IPS-18a (cell line): ENCODE data around the gene ELMOD1.

Experiments used
- H3K27ac ChIP-seq: one replicate; pipeline ENCODE4 v1.5.1; 2013; ENCODE audit warnings: low read length
- H3K27me3 ChIP-seq: one replicate; pipeline ENCODE4 v1.6.1; 2013; ENCODE audit warnings: mild to moderate bottlenecking, low read length; ENCODE audit not compliant: control insufficient read depth, insufficient read depth
- H3K36me3 ChIP-seq: one replicate; pipeline ENCODE4 v1.6.1; 2013; ENCODE audit warnings: low read depth, low read length; ENCODE audit not compliant: control insufficient read depth
- H3K4me1 ChIP-seq: one replicate; pipeline ENCODE4 v1.6.1; 2013; ENCODE audit warnings: low read depth, low read length; ENCODE audit not compliant: control insufficient read depth
- H3K4me3 ChIP-seq: one replicate; pipeline ENCODE4 v1.5.1; 2013; ENCODE audit warnings: low read length
- H3K9ac ChIP-seq: one replicate; pipeline ENCODE4 v1.6.1; 2013; ENCODE audit warnings: mild to moderate bottlenecking, low read length, moderate library complexity
- H3K9me3 ChIP-seq: one replicate; pipeline ENCODE4 v1.6.1; 2013; ENCODE audit warnings: low read depth, low read length; ENCODE audit not compliant: control insufficient read depth

The ELMOD1 gene

DNA sequence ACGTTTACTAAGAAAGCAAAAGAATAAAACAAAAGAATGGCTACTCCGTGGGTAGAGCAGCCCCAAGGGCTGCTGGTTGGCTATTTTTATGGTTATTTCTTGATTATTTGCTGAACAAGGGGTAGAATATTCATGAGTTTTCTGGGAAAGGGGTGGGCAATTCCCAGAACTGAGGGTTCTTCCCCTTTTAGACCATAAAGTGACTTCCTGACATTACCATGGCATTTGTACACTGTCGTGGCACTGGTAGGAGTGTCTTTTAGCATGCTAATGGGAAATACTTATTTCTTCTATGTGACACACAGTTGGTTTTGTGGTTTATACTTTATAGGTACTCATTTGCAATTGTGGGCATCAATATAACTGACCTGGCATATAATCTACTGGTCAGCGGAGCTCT, 64.7 kb downstream of the ELMOD1 start:
- no peak overlapping the region for H3K27ac ChIP-seq
- no peaks in the 10 kb centered on the region for H3K36me3 ChIP-seq
- no peaks in the 10 kb centered on the region for H3K9me3 ChIP-seq
- H3K4me3 ChIP-seq = no peak overlapping the region
- peaks cover 19% of the 10 kb centered on the region for H3K4me1 ChIP-seq
- H3K9ac ChIP-seq = no peak overlapping the region
- no peaks in the 10 kb centered on the region for H3K27me3 ChIP-seq

DNA sequence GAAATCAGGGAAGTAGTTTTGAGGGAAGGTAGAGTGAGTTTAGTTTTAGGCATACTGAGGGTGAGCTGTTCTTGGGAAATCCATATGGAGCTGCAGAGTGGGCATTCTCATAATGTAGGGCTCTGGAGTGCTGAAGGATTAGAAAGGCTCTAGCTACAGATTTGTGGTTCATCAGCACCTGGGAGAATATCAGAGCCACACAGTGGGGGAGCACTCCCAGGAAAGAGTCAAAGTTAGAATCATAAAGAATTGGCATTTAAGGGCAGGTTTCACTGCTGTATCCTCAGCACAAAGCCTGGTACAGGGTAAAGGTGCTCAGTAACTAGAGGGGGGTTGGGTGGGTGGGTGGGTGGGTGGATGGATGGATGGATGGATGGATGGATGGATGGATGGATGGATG, 68.4 kb downstream of the ELMOD1 start:
- H3K9ac ChIP-seq = no peak overlapping the region
- H3K4me1 ChIP-seq = peaks cover 15% of the 10 kb centered on the region
- no peak overlapping the region for H3K27ac ChIP-seq
- H3K4me3 ChIP-seq = no peak overlapping the region
- no peaks in the 10 kb centered on the region for H3K9me3 ChIP-seq
- no peaks in the 10 kb centered on the region for H3K27me3 ChIP-seq
- H3K36me3 ChIP-seq = no peaks in the 10 kb centered on the region

DNA sequence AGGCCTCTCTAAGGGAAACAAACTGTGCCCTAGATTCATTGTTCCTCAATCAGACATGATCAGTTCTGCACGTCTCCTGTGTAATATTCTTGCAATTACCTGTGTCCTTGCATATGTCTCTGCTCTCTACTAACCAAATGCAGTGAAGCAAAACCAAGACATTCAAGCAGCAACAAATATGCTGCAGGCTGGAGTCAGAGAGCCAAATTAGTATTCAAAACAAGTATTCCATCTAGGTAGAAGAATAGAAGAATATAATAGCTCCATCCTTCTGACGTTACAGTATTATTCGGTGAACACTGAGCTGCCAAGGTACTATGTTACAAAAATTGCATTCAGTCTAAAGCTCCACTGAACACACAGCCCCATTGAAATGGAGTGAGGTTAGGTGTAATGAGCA, 69.1 kb downstream of the ELMOD1 start:
- Histone ChIP-seq H3K27me3 (no peaks in the 10 kb centered on the region), H3K9me3 (no peaks in the 10 kb centered on the region), H3K36me3 (no peaks in the 10 kb centered on the region), H3K27ac (no peak overlapping the region), H3K4me3 (no peak overlapping the region), H3K9ac (no peak overlapping the region), H3K4me1 (peaks cover 13% of the 10 kb centered on the region)

DNA sequence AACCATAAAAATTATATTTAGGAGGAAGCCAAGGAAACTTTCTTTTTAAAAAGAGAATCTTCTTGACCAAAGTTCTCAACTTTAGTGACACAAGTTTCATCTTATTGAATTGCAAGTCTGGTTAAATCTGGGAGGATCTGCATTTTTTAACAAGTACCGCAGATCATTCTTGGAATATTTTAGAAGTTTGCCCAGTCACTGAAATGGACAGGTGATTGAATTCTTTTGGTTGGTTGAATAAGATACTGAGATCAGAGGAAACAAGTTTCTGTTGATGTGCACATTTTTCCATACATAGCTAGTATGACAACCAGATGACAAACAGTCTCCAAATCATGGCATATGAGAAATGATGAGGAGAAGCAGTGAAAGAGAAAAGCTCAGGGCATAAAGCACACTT, 70.7 kb downstream of the ELMOD1 start:
- Histone ChIP-seq H3K4me3 (no peak overlapping the region), H3K36me3 (no peaks in the 10 kb centered on the region), H3K27me3 (no peaks in the 10 kb centered on the region), H3K9ac (no peak overlapping the region), H3K9me3 (no peaks in the 10 kb centered on the region), H3K4me1 (peaks cover 6% of the 10 kb centered on the region), H3K27ac (no peak overlapping the region)

DNA sequence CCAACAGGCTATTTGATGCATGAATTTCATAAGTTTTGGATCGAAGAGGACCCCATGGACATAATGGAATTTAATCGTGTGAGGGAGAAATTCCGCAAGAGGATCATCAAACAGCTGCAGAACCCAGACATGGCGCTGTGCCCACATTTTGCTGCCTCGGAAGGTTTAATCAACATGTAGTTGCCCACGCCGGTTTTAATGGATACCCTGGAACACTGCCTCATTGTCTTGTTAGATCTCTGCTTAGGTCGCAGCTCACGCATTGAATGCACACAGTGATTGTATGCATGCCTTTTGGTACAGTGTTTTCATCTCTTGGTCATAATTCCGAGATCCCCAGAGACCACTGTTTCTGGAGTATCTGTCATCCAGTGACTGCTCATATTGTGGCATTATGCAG, 74.1 kb downstream of the ELMOD1 start:
- Histone ChIP-seq H3K27ac (no peak overlapping the region), H3K9ac (no peak overlapping the region), H3K4me1 (peaks cover 8% of the 10 kb centered on the region), H3K4me3 (no peak overlapping the region), H3K27me3 (no peaks in the 10 kb centered on the region), H3K9me3 (no peaks in the 10 kb centered on the region), H3K36me3 (no peaks in the 10 kb centered on the region)

DNA sequence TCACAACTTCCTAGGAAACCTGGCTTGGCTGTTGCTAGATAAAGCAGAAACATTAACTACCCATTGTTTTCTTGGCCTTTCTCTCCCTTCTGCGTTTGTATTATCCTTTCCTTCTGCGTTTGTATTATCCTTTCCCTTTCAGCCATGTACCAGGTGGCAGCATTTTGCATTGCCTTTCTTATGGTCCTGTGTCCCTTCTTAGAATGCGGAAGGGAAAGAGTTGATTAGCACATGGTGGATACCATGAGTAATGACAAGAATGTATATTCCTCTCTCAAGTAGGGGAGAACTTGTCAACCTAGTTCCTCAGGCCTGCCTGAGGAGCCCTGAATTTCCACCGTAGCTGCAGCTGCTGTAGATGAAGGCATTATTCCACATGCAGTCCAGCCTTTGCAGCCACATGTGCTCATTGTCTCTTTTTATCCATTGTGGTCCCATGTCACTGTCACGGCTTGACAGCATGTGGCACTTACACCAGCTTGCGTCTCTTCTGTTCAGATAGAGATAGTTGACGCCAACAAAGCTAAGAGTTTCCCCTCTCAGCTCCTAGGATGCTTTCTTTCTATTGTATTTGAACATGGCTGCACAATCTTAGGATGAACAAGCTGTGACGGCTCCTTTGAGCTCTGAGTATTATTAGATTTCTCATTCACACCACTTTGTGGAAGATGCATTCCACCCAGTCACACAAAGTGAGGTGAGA, 76.1 kb downstream of the ELMOD1 start:
- Histone ChIP-seq H3K4me1 (peaks cover 12% of the 10 kb centered on the region), H3K9ac (no peak overlapping the region), H3K27ac (no peak overlapping the region), H3K36me3 (no peaks in the 10 kb centered on the region), H3K4me3 (no peak overlapping the region), H3K27me3 (no peaks in the 10 kb centered on the region), H3K9me3 (no peaks in the 10 kb centered on the region)

DNA sequence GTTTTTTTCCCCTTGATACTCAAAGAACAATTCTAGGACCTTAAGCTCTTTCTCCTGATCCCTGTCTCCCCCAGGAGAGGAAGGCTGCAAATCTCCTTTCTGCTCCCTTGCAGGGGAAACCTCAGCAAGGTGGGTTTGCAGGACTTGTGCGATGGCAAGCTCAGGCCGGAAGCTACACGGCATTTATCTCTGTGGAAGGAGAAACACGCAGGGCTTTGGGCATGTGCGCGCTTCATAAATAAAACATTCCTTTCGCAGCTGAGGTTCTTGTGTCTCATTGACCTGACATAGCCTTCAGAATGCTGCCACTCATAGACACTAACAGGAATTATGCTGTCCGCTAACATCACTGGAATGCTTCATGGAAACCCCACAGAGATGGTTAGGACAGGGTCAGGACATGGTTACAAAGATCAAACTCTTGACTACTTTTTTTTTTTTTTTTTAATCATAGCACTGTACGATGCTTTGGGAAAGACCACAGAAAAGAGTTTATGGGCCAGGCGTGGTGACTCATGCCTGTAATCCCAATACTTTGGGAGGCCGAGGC, 78.3 kb downstream of the ELMOD1 start:
- Histone ChIP-seq H3K9ac (no peak overlapping the region), H3K4me1 (peaks cover 12% of the 10 kb centered on the region), H3K9me3 (no peaks in the 10 kb centered on the region), H3K36me3 (no peaks in the 10 kb centered on the region), H3K27ac (no peak overlapping the region), H3K27me3 (no peaks in the 10 kb centered on the region), H3K4me3 (no peak overlapping the region)

DNA sequence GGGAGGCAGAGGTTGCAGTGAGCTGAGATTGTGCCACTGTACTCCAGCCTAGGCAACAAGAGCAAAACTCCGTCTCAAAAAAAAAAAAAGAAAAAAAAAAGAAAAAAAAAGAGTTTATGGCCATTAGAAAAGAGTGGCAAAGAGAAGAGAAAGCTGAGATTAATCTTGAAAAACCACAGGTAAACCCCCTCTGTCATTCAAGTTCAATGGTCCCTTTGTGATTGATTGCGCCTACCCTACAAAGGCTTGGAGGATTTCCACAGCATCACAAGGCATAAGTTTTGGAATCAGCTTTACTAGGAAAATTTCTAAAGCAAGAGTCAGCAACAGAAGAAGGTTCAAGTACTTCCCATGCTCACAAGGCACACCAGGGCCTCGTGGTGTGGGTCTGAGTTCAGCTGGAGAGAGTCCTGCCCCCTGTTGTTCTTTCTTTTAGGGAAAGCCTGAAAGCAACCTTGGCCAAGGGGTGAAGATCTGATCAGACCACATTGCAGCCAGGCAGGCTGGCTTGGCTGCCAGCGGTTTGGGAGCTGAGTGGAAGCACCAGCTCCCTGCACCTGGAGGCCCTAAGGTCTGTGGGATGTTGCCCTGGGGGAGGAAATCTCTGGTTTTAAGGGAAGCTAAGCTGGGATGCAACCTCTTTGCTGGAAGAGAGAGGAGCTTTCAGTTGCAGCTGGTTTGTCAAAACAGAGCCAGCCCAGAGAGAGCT, 79.1 kb downstream of the ELMOD1 start:
- H3K27me3 ChIP-seq = no peaks in the 10 kb centered on the region

DNA sequence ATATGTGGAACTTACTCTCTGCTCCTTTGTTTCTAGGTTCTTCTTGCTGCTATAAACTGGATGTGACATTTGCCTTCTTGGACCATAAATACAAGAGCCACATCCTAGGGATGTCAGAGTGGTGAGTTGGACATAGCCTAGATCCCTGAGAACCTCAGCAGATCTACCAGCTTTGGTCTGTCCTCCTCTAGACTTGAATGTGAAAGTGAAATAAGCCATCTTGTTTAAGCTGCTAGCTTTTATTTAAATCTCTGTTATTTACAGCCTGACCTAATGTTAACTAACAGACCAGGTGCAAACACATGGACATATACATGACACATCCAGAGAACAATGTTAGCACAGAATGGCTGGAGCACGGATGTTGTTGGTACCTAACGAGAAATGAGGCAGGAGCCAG, 85.0 kb downstream of the ELMOD1 start:
- Histone ChIP-seq H3K27ac (no peak overlapping the region), H3K9ac (no peak overlapping the region)

More for the DNA sequence above, 79.1 kb downstream of the ELMOD1 start:
- Histone ChIP-seq H3K9ac (no peak overlapping the region), H3K9me3 (no peaks in the 10 kb centered on the region), H3K4me3 (no peak overlapping the region), H3K36me3 (no peaks in the 10 kb centered on the region), H3K4me1 (peaks cover 12% of the 10 kb centered on the region), H3K27ac (no peak overlapping the region)

DNA sequence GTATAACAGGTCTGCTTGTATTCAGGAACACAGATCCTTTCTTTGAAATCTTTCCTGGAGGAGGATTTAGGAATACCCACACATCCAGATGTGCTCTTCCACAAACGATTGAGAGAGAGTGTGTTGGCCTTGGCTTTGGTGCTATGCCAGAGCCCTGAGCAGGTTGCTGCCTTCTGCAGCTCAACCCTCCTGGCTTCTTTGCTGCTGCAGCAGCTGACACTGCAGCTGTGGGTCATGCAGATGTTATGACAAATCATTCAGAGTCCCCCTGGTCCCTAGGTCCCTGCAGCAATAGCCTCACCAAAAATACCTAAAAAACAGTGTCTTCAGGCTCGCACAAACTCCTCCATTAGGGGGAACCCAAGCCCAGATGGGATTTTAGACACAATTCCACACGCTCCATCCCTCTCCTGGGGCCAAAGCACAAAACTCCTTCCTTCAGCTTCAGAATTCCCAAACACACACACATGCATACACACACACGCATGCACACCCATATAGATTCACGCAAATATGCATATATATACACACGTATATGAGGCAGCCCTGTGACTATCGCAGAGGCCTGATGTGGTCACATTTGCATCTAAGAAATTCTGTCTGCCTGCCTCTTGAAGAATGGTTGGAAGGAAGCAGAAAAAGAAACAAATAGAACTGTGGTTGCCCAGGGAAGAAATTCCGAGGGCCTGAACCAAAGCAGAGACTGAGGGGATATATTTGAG, 85.5 kb downstream of the ELMOD1 start:
- no peaks in the 10 kb centered on the region for H3K4me1 ChIP-seq
- no peaks in the 10 kb centered on the region for H3K9me3 ChIP-seq
- H3K9ac ChIP-seq = no peak overlapping the region
- H3K27ac ChIP-seq = no peak overlapping the region
- H3K27me3 ChIP-seq = no peaks in the 10 kb centered on the region
- no peak overlapping the region for H3K4me3 ChIP-seq
- no peaks in the 10 kb centered on the region for H3K36me3 ChIP-seq

More for the DNA sequence above, 85.0 kb downstream of the ELMOD1 start:
- no peak overlapping the region for H3K4me3 ChIP-seq
- no peaks in the 10 kb centered on the region for H3K4me1 ChIP-seq
- no peaks in the 10 kb centered on the region for H3K9me3 ChIP-seq
- H3K36me3 ChIP-seq = no peaks in the 10 kb centered on the region
- no peaks in the 10 kb centered on the region for H3K27me3 ChIP-seq

DNA sequence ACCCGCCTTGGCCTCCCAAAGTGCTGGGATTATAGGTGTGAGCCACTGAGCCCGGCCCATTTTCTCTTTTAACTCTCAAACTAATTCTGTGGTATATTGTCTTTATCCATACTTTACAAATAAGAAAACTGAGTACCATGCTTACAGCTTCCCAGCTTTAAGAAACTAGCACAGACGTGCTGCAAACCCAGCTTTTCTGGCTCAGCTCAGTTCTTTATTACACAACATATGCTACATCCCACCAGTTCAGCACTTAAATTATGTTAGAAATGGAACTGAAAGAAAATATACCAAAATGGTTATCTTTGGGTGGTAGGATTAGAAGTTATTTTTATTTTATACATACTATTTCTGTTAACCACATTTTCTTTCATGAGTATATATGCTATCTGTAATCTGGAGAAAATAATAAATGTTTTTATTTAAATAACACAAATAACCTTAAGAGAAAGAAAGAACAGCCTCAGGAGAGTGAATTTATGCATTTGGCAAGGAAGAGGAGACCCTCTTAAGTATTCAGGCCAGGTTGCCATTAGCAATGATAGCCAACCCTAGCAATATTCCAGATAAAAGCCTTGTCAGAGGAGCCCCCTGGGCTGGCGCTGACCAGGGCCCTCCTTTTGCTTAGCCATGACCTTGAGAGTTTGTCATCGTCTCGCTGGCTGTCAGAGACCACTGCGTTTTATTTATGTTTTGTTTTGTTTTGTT, 87.1 kb downstream of the ELMOD1 start:
- Histone ChIP-seq H3K9ac (no peak overlapping the region), H3K27ac (no peak overlapping the region), H3K4me3 (no peak overlapping the region), H3K9me3 (no peaks in the 10 kb centered on the region), H3K36me3 (no peaks in the 10 kb centered on the region), H3K4me1 (no peaks in the 10 kb centered on the region), H3K27me3 (no peaks in the 10 kb centered on the region)
